ENCODE data around the gene G0S2. TPM values are rescaled to one million over a fixed set of nuclear protein-coding genes. Genes with fewer than 3 reads are reported as not detected.

G0S2 gene
- total and polyA plus RNA-seq, 9 of the 15 experiments (the other 6 are each of a cell fraction or from before 2014, with no cell fraction given) = 0.18 to 65.6 (median 11.4) TPM

DNA sequence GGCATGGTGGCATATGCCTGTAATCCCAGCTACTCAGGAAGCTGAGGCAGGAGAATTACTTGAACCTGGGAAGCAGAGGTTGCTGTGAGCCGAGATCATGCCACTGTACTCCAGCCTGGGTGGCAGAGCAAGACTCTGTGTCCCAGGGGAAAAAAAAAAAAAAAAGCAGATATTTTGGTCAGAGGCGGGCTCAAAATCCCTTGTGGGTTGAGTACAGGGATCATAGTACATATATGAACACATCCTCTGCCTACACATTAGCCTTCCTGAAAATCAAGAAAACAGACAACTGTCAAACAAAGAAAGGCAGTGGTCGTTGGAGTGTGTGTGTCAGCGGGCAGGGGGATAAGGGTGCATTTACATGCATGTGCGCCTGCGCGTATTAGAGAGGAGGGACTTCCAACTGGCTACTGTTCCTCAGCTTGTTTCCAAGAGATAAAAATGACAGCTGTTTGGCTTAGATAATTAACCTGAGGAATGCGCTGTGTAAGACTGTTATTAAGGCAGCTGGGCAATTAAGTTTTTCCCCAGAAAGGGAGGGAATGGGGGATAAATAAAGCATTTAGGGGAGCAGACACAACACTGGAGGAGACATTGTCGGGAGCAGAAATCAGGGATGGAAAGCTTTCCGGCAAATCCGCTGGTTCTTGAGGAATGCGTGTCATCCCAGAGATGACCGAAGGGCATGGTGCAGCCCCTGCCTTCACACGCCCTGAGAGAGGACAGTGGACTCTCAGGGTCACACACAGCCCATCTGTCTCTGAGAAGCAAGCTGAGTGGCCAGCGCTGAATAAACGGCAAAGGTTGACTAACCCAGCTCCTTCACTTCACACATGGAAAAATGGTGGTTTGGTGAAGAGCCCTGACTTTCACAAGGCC lies 29.4 kb upstream of the G0S2 start (continued):
- TF ChIP-seq FOXA3 (CRISPR knock-in tag; conservative IDR thresholded peaks at IDR 0.05 in 1 of 2, IDR thresholded peaks at IDR 0.05 in 1 of 2) (0 out of 4 replicates have a peak, but pooled peaks of 1 of the 2 experiments have one; percentile 4), JUND (IDR thresholded peaks at IDR 0.05; ENCODE audit: borderline replicate concordance, low read depth, low read length) (peak; percentile 54; the same call in 1 of the 2 replicates), JUND (tag; IDR thresholded peaks at IDR 0.05; ENCODE audit: borderline replicate concordance, low read depth, low read length) (peak; percentile 51; the same call in 2 of the 3 replicates), ZC3H11A (IDR thresholded peaks at IDR 0.05; ENCODE audit: low read depth, low read length) (no peak), RAD21 (CRISPR knock-in tag; conservative IDR thresholded peaks at IDR 0.05 in 1 of 2, IDR thresholded peaks at IDR 0.05 in 1 of 2) (no peak), OTX1 (CRISPR knock-in tag; IDR thresholded peaks at IDR 0.05) (0 out of 2 replicates have a peak, but pooled peaks have one; percentile 12), DACH1 (IDR thresholded peaks at IDR 0.05; ENCODE audit: partially characterized antibody) (peak; percentile 98), TBP (optimal IDR thresholded peaks at IDR 0.05; ENCODE audit: low read depth, low read length) (no peak), ETV1 (tag; conservative IDR thresholded peaks at IDR 0.05; ENCODE audit: low read depth) (0 out of 2 replicates have a peak, but pooled peaks have one; percentile 12), PRMT5 (CRISPR knock-in tag; IDR thresholded peaks at IDR 0.05) (no peak), ZNF174 (CRISPR knock-in tag; IDR thresholded peaks at IDR 0.05) (no peak), ZNF57 (CRISPR knock-in tag; IDR thresholded peaks at IDR 0.05) (0 out of 2 replicates have a peak, but pooled peaks have one; percentile 35), SREBF1 (IDR thresholded peaks at IDR 0.05; ENCODE audit: borderline replicate concordance, low read depth, low read length) (no peak), SIN3B (IDR thresholded peaks at IDR 0.05; ENCODE audit: low read depth) (no peak), RBM17 (IDR thresholded peaks at IDR 0.05; ENCODE audit: borderline replicate concordance, low read depth, low read length) (no peak), ELF2 (CRISPR knock-in tag; IDR thresholded peaks at IDR 0.05) (no peak), KDM2B (CRISPR knock-in tag; IDR thresholded peaks at IDR 0.05) (no peak), NR4A1 (CRISPR knock-in tag; IDR thresholded peaks at IDR 0.05) (0 out of 2 replicates have a peak, but pooled peaks have one; percentile 63), NR4A1 (tag; IDR thresholded peaks at IDR 0.05) (0 out of 2 replicates have a peak, but pooled peaks have one; percentile 26), NRF1 (conservative IDR thresholded peaks at IDR 0.05 in 1 of 2, IDR thresholded peaks at IDR 0.05 in 1 of 2) (peak; percentile 86 to 88), ZKSCAN8 (CRISPR knock-in tag; IDR thresholded peaks at IDR 0.05) (no peak)
- TF ChIP-seq, protein P1, sequence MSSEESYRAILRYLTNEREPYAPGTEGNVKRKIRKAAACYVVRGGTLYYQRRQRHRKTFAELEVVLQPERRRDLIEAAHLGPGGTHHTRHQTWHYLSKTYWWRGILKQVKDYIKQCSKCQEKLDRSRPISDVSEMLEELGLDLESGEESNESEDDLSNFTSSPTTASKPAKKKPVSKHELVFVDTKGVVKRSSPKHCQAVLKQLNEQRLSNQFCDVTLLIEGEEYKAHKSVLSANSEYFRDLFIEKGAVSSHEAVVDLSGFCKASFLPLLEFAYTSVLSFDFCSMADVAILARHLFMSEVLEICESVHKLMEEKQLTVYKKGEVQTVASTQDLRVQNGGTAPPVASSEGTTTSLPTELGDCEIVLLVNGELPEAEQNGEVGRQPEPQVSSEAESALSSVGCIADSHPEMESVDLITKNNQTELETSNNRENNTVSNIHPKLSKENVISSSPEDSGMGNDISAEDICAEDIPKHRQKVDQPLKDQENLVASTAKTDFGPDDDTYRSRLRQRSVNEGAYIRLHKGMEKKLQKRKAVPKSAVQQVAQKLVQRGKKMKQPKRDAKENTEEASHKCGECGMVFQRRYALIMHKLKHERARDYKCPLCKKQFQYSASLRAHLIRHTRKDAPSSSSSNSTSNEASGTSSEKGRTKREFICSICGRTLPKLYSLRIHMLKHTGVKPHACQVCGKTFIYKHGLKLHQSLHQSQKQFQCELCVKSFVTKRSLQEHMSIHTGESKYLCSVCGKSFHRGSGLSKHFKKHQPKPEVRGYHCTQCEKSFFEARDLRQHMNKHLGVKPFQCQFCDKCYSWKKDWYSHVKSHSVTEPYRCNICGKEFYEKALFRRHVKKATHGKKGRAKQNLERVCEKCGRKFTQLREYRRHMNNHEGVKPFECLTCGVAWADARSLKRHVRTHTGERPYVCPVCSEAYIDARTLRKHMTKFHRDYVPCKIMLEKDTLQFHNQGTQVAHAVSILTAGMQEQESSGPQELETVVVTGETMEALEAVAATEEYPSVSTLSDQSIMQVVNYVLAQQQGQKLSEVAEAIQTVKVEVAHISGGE (CRISPR knock-in tag; IDR thresholded peaks at IDR 0.05) = peak in 1 of 3 experiments; percentile 60; a peak in 1 of 6 replicates
- TF ChIP-seq, protein P2, sequence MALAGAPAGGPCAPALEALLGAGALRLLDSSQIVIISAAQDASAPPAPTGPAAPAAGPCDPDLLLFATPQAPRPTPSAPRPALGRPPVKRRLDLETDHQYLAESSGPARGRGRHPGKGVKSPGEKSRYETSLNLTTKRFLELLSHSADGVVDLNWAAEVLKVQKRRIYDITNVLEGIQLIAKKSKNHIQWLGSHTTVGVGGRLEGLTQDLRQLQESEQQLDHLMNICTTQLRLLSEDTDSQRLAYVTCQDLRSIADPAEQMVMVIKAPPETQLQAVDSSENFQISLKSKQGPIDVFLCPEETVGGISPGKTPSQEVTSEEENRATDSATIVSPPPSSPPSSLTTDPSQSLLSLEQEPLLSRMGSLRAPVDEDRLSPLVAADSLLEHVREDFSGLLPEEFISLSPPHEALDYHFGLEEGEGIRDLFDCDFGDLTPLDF (CRISPR knock-in tag; IDR thresholded peaks at IDR 0.05) = no peak

All from K562 (cell line).